HEK293 (cell line): Measurements from ENCODE around the gene DCC.

Experiments used
- CTCF ChIA-PET: fragments of 350-600 bp; formaldehyde crosslinking; extraction: SDS; loops from one replicate; lab custom pipeline; 2021; ENCODE audit warnings: antibody characterized with exemption; lab: Yijun Ruan, JAX
- POLR2A ChIA-PET: fragments of 300-600 bp; formaldehyde crosslinking; extraction: SDS; loops from one replicate; lab custom pipeline; 2020; ENCODE audit warnings: antibody characterized with exemption, inconsistent platforms; lab: Yijun Ruan, JAX
- H3K27ac ChIP-seq: fragments of 200-500 bp; sonication (Bioruptor generic); 2 replicates; pipeline ENCODE4 v1.5.1; 2014; ENCODE audit warnings: low read depth, low read length, control low read depth, inconsistent platforms; ENCODE audit errors: extremely low read depth
- H3K36me3 ChIP-seq, 2 experiments: fragments of 200-500 bp in 1 of 2; sonication (Bioruptor generic) in 1 of 2; 1 replicate in 1 of 2; 2 replicates in 1 of 2; pipeline ENCODE4 v1.5.1; 2014 to 2017; ENCODE audit warnings: inconsistent platforms in 2 of 2, low read length in 2 of 2; ENCODE audit not compliant: control insufficient read depth in 2 of 2, insufficient read depth in 1 of 2
- H3K4me1 ChIP-seq: fragments of 200-500 bp; sonication (Bioruptor generic); 2 replicates; pipeline ENCODE4 v1.5.1; 2014; ENCODE audit warnings: mild to moderate bottlenecking, low read length, inconsistent platforms; ENCODE audit not compliant: control insufficient read depth, insufficient read depth
- H3K4me3 ChIP-seq: 2 replicates; pipeline ENCODE4 v1.5.1; 2011; ENCODE audit warnings: low read depth, mild to moderate bottlenecking, control low read depth, low read length, moderate library complexity
- H3K9me3 ChIP-seq: fragments of 200-500 bp; sonication (Bioruptor generic); 2 replicates; pipeline ENCODE4 v1.5.1; 2014; ENCODE audit warnings: low read depth, low read length, inconsistent platforms; ENCODE audit not compliant: control insufficient read depth, insufficient read depth
- GLIS1 ChIP-seq: fragments of 450-650 bp; formaldehyde crosslinking; IDR thresholded peaks from 2 replicates; pipeline ENCODE4 v1.5.1; 2016; ENCODE audit warnings: missing biosample characterization, missing genetic modification characterization
- HOXC10 ChIP-seq: sonication (generic); formaldehyde crosslinking; IDR thresholded peaks from 2 replicates; pipeline ENCODE4 v1.8.1; 2023; ENCODE audit warnings: mild to moderate bottlenecking, missing genetic modification reagents
- KLF16 ChIP-seq: fragments of 450-650 bp; formaldehyde crosslinking; IDR thresholded peaks from 2 replicates; pipeline ENCODE4 v1.5.1; 2017; ENCODE audit warnings: missing biosample characterization, missing genetic modification characterization
- KLF7 ChIP-seq: fragments of 450-650 bp; formaldehyde crosslinking; IDR thresholded peaks from 2 replicates; pipeline ENCODE4 v1.5.1; 2016; ENCODE audit warnings: missing biosample characterization, missing genetic modification characterization, borderline replicate concordance
- MYNN ChIP-seq: fragments of 450-650 bp; formaldehyde crosslinking; IDR thresholded peaks from 2 replicates; pipeline ENCODE4 v1.5.1; 2016; ENCODE audit warnings: missing biosample characterization, missing genetic modification characterization, borderline replicate concordance
- YY1 ChIP-seq: fragments of 450-650 bp; formaldehyde crosslinking; IDR thresholded peaks from 2 replicates; pipeline ENCODE4 v1.5.1; 2018; ENCODE audit warnings: missing biosample characterization, missing genetic modification characterization
- ZBTB49 ChIP-seq: fragments of 450-650 bp; formaldehyde crosslinking; IDR thresholded peaks from 2 replicates; pipeline ENCODE4 v1.5.1; 2016; ENCODE audit warnings: missing biosample characterization, missing genetic modification characterization, low read depth
- ZNF132 ChIP-seq: fragments of 450-650 bp; formaldehyde crosslinking; IDR thresholded peaks from 2 replicates; pipeline ENCODE4 v1.5.1; 2017; ENCODE audit warnings: missing biosample characterization, missing genetic modification characterization, borderline replicate concordance
- ZNF133 ChIP-seq: fragments of 450-650 bp; formaldehyde crosslinking; IDR thresholded peaks from 2 replicates; pipeline ENCODE4 v1.5.1; 2016; ENCODE audit warnings: missing biosample characterization, missing genetic modification characterization
- ZNF148 ChIP-seq: fragments of 450-650 bp; formaldehyde crosslinking; IDR thresholded peaks from 2 replicates; pipeline ENCODE4 v1.5.0; 2017; ENCODE audit warnings: missing biosample characterization, missing genetic modification characterization, borderline replicate concordance
- ZNF175 ChIP-seq: fragments of 450-650 bp; formaldehyde crosslinking; IDR thresholded peaks from 2 replicates; pipeline ENCODE4 v1.5.1; 2016; ENCODE audit warnings: missing biosample characterization, missing genetic modification characterization
- ZNF23 ChIP-seq: fragments of 450-650 bp; formaldehyde crosslinking; IDR thresholded peaks from 2 replicates; pipeline ENCODE4 v1.5.1; 2016; ENCODE audit warnings: missing biosample characterization, missing genetic modification characterization, borderline replicate concordance
- ZNF311 ChIP-seq: fragments of 450-650 bp; formaldehyde crosslinking; IDR thresholded peaks from 2 replicates; pipeline ENCODE4 v1.5.1; 2017; ENCODE audit warnings: missing biosample characterization, missing genetic modification characterization, borderline replicate concordance
- ZNF324 ChIP-seq: fragments of 450-650 bp; formaldehyde crosslinking; IDR thresholded peaks from 2 replicates; pipeline ENCODE4 v1.5.1; 2016; ENCODE audit warnings: missing biosample characterization, missing genetic modification characterization
- ZNF423 ChIP-seq: fragments of 450-650 bp; formaldehyde crosslinking; IDR thresholded peaks from 2 replicates; pipeline ENCODE4 v1.5.1; 2016; ENCODE audit warnings: missing biosample characterization, missing genetic modification characterization
- ZNF645 ChIP-seq: fragments of 450-650 bp; formaldehyde crosslinking; IDR thresholded peaks from 2 replicates; pipeline ENCODE4; 2016; ENCODE audit warnings: missing biosample characterization, missing genetic modification characterization
- ZNF660 ChIP-seq: fragments of 450-650 bp; IDR thresholded peaks from 2 replicates; pipeline ENCODE4 v1.5.1; 2018; ENCODE audit warnings: missing biosample characterization, mild to moderate bottlenecking, missing genetic modification characterization
- ZNF830 ChIP-seq: fragments of 450-650 bp; IDR thresholded peaks from 2 replicates; pipeline ENCODE4 v1.5.0; 2018; ENCODE audit warnings: missing biosample characterization, missing genetic modification characterization, low read depth, mild to moderate bottlenecking, moderate library complexity
- TF ChIP-seq, protein P1 (sequence below): fragments of 450-650 bp; formaldehyde crosslinking; IDR thresholded peaks from 2 replicates; pipeline ENCODE4 v1.5.1; 2016; ENCODE audit warnings: missing biosample characterization, missing genetic modification characterization
- TF ChIP-seq, protein P2 (sequence below): fragments of 450-650 bp; formaldehyde crosslinking; IDR thresholded peaks from 2 replicates; pipeline ENCODE4 v1.5.1; 2016; ENCODE audit warnings: missing biosample characterization, missing genetic modification characterization

Gene DCC

GRCh38 chr18:53093636-53094035 lies 753.6 kb downstream of the DCC start:
- ChIA-PET POLR2A (no interaction called here), CTCF (no interaction called here)
- no peaks in the 10 kb centered on the region for H3K9me3 ChIP-seq
- H3K36me3 ChIP-seq = no peaks in the 10 kb centered on the region
- no peak overlapping the region for H3K27ac ChIP-seq
- no peaks in the 10 kb centered on the region for H3K4me1 ChIP-seq
- TF ChIP-seq ZNF645 (tag by site-specific recombination) = no peak
- no peak for TF ChIP-seq MYNN (tag by site-specific recombination)
- no peak for TF ChIP-seq ZNF175
- TF ChIP-seq ZNF423 (tag by site-specific recombination) = no peak
- TF ChIP-seq KLF7 (tag by site-specific recombination) = no peak
- no peak for TF ChIP-seq ZNF311 (tag by site-specific recombination)
- no peak overlapping the region for H3K4me3 ChIP-seq

DNA sequence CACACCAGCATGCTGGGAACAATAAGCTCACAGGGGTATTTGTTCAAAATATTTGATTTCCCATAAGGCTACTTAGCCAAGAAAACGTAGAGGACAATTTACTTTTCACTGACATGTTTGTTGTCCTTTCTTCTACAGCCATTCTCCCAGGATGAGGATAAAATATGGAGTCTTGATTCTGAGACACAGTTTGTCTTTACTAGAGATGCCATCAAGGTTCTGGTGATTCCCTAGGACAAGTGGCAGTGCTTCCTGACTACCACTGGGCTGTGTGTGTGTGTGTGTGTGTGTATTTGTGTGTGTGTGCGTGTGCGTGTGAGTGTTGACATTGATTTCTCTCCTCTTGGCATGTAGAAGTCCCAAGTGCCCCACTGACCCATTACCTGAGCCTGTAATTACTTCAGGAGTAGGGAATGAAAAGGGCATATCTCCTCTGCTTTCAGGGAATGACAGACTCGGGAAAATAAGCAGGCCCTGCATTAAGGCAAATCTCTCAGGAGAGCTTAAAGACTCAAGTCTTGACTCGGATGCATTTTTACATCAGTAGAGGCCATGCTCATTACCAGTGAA lies 761.6 kb downstream of the DCC start:
- no peaks in the 10 kb centered on the region for H3K36me3 ChIP-seq
- no peak overlapping the region for H3K27ac ChIP-seq
- TF ChIP-seq, protein P1, sequence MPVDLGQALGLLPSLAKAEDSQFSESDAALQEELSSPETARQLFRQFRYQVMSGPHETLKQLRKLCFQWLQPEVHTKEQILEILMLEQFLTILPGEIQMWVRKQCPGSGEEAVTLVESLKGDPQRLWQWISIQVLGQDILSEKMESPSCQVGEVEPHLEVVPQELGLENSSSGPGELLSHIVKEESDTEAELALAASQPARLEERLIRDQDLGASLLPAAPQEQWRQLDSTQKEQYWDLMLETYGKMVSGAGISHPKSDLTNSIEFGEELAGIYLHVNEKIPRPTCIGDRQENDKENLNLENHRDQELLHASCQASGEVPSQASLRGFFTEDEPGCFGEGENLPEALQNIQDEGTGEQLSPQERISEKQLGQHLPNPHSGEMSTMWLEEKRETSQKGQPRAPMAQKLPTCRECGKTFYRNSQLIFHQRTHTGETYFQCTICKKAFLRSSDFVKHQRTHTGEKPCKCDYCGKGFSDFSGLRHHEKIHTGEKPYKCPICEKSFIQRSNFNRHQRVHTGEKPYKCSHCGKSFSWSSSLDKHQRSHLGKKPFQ (tag by site-specific recombination) = no peak
- no peak overlapping the region for H3K4me3 ChIP-seq
- no peaks in the 10 kb centered on the region for H3K4me1 ChIP-seq
- H3K9me3 ChIP-seq = no peaks in the 10 kb centered on the region; the same call in 1 of the 2 replicates
- ChIA-PET POLR2A (no interaction called here), CTCF (no interaction called here)

GRCh38 chr18:53114441-53114840 lies 774.4 kb downstream of the DCC start:
- POLR2A ChIA-PET = no interaction called here
- no peak overlapping the region for H3K4me3 ChIP-seq
- no peaks in the 10 kb centered on the region for H3K9me3 ChIP-seq
- CTCF ChIA-PET = no interaction called here
- no peak overlapping the region for H3K27ac ChIP-seq
- no peaks in the 10 kb centered on the region for H3K4me1 ChIP-seq
- H3K36me3 ChIP-seq = no peaks in the 10 kb centered on the region
- no peak for TF ChIP-seq ZBTB49 (tag by site-specific recombination)
- TF ChIP-seq ZNF660 (tag by site-specific recombination) = no peak
- no peak for TF ChIP-seq GLIS1
- TF ChIP-seq ZNF132 (tag by site-specific recombination) = no peak
- TF ChIP-seq ZNF324 (tag by site-specific recombination) = no peak
- no peak for TF ChIP-seq ZNF830 (tag by site-specific recombination)
- TF ChIP-seq HOXC10 = no peak
- TF ChIP-seq ZNF148 (tag by site-specific recombination) = no peak
- TF ChIP-seq ZNF133 (tag by site-specific recombination) = no peak
- TF ChIP-seq KLF16 (tag by site-specific recombination) = no peak
- no peak for TF ChIP-seq ZNF23 (tag by site-specific recombination)
- TF ChIP-seq, protein P2, sequence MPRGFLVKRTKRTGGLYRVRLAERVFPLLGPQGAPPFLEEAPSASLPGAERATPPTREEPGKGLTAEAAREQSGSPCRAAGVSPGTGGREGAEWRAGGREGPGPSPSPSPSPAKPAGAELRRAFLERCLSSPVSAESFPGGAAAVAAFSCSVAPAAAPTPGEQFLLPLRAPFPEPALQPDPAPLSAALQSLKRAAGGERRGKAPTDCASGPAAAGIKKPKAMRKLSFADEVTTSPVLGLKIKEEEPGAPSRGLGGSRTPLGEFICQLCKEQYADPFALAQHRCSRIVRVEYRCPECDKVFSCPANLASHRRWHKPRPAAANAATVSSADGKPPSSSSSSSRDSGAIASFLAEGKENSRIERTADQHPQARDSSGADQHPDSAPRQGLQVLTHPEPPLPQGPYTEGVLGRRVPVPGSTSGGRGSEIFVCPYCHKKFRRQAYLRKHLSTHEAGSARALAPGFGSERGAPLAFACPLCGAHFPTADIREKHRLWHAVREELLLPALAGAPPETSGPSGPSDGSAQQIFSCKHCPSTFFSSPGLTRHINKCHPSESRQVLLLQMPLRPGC (tag by site-specific recombination) = no peak
- TF ChIP-seq YY1 (tag by site-specific recombination) = no peak
